Activated naive CD4-positive, alpha-beta T cell treated with Interleukin-2 at 50 U/mL for 16 hours (primary cell): ENCODE measurements around the gene CXCL12.

ENCODE experiments used
- DNase-seq: peaks from one replicate; pipeline ENCODE4 v3.0.0-alpha.2; 2020

The CXCL12 gene

GRCh38 chr10:44383749-44384600 lies 922 bp downstream of the CXCL12 start:
- no peak for DNase-seq

- DNase-seq = no peak
Measured at GRCh38 chr10:44382981-44383748, 1.7 kb downstream of the CXCL12 start.

DNA sequence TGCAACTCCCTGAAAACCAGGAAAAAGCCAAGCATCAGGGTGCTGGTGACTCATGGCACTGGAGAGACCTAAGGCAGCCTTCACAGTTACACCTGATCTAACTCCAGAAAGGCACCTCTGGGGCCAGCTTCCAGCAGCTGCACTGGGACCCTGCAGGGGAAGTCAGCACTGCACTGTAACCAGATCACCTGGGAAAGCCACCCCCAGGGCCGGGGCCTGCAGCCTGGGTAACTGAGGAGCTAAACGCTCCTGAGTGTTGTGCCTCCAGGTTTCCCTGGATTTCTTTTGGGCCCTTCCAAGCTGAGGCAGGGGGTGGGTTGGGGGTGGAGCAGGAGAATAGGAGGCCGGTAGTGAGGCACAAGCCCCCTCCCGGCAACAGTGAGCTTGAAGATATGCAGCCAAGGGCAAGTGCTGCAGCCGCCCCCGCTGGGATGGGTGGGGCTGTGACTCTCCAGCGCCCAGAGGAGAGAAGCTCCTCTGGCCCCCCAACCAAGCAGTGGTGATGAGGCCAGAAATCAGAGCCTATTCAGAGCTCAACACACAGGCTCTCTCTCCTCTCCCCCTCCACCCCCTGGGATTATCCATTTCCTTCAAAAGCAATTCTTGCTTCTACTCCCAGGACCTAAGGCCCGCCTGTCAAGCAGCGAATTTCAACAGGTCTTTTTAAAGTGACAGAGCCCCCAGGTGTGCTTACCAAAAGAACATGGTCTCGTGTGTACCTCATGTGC lies 2.6 kb downstream of the CXCL12 start:
- DNase-seq = no peak

- no peak for DNase-seq
Measured at GRCh38 chr10:44380829-44381600, 3.9 kb downstream of the CXCL12 start.

DNA sequence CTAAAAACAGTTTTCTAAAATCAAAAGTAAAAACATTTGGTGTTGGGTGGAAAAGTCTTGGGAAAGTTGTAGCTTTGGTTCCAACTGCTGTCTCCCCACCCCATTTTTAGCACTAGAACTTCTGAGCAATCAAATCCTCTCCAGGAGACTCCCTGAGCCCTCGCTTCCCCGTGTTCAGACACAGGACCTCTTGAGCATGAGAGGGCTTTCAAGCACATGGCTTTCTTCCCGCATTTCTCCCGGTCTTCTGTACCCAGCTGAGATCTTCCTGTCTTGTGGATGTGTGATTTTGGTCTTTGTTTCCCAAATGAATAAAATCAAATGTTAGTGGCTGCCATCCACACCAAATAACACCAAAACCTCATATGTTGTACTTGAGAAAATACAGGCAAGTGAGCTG lies 5.0 kb downstream of the CXCL12 start:
- no peak for DNase-seq

- no peak for DNase-seq
Measured at GRCh38 chr10:44378626-44379025, 6.3 kb downstream of the CXCL12 start.

DNA sequence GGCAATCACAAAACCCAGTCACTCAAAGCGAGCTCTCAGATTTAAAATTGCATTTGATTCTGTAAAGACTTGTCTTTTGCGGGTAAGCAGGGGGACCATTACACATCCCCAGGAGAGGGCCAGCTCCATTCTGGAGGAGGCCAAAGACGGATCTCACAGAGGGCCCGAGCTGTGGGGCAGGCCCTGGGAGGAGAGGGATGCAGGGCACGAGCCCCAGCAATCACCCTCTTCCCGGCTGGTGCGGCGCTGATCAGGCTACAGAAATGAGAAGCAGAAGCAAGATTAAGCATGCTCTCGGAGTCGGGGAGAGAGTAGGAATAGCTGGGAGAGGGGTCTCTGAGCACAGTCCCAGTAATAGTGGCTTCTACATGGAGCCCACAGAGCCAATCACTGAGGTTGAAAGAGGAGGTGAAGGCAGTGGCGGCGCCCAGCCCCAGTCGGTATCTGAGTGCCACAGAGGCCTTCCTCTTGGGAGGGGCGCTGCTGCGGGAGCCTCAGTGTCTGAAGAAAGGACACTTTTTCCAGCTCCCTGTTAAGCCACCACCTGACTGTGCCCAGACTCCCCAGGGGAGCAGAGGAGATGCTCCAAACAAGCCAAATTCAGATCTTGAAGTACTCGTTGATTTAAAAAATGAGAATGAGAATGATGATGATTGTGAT lies 7.1 kb downstream of the CXCL12 start:
- no peak for DNase-seq

GRCh38 chr10:44376472-44377099 lies 8.3 kb downstream of the CXCL12 start:
- no peak for DNase-seq

DNA sequence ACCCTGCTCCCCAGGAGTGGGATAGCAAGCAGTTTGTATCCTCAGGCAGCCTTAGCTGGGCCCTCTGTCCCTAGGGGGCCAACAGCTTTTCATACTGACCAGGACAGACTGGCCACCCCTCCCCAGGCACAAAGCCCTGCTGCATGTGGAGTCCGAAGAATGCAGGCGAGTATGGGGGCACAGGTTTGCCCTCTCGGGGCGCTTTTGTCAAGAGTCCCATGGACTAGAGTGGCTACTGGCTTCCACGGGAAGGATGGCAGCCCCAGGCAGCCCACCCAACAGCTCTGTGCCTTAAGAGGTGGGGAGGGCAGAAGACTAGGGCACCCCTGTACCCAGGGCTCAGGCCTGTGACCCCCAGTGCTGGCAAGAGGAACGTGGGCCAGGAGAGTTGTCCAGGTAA lies 10.7 kb downstream of the CXCL12 start:
- DNase-seq = no peak

DNA sequence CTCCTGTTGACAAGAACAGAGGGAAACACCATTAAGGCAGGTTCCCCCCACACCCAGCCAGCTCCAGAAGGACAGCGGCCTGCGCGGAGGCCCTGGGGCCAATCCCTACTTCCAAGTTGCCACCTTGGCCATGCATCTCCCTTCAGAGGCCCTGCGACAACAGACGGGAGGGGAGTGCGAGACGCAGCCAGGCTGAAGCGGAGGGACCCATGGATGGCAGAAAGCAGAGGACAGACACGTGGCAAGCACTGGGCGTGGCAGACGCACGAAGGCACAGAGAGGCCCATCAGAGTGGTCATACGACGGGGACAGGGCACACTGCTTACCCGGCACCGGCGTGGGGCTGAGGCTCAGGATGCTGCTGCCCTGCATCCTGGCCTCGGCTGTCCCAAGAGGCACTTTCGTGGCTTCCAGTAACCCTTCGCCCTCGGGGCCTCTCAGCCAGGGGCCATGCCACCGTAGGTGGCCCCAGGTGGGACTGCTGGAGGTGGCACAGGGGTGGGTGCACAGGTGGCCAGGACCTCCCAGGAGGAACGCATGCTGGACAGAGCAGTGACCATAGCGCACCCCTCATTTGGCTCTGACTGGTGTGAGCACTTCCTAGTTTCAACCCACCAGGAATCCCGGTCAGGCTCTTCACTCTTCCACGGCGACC lies 11.4 kb downstream of the CXCL12 start:
- DNase-seq = no peak

- DNase-seq = no peak
Measured at GRCh38 chr10:44372181-44372580, 12.7 kb downstream of the CXCL12 start.

- DNase-seq = no peak
Measured at GRCh38 chr10:44370731-44371248, 14.1 kb downstream of the CXCL12 start.

DNA sequence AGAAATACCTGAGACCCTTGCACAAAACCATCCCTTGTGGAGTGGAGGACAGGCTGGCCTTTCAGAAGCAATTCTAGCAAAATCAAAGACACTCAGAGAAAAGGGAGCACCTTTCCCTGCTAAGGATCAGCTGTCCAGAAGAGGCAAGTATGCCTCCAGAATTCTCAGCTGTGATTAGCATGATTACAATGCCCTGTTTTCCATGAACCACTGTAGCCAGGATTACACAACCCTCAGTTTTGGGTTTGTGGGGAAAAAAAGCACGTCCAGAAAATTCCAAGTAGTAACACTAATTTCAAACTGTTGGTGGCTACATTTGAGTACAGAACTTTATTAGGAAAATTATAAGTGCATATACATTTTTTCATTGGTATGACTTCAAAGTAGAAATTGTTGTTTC lies 15.0 kb downstream of the CXCL12 start:
- DNase-seq = no peak

GRCh38 chr10:44369296-44369695 lies 15.6 kb downstream of the CXCL12 start:
- DNase-seq = no peak

DNA sequence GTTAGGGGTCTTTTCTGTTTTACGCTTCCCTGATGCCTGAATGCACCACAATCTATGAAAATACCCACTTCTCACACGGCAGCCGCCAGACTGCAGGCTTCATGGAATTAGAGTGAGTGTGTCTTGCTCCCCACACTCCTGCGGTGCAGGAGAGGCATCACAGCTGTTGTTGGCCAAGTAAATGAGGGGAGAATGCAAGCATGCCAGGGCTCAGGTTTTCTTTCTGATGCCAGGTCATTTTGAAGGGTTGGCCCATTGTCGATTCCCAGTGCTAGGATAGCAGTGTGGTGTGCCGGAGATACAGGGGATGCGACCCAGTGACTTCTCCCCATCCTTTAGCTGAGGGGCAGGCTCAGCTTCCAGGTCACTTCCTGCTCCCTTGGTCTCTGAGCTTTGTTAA lies 16.3 kb downstream of the CXCL12 start:
- DNase-seq = no peak

DNA sequence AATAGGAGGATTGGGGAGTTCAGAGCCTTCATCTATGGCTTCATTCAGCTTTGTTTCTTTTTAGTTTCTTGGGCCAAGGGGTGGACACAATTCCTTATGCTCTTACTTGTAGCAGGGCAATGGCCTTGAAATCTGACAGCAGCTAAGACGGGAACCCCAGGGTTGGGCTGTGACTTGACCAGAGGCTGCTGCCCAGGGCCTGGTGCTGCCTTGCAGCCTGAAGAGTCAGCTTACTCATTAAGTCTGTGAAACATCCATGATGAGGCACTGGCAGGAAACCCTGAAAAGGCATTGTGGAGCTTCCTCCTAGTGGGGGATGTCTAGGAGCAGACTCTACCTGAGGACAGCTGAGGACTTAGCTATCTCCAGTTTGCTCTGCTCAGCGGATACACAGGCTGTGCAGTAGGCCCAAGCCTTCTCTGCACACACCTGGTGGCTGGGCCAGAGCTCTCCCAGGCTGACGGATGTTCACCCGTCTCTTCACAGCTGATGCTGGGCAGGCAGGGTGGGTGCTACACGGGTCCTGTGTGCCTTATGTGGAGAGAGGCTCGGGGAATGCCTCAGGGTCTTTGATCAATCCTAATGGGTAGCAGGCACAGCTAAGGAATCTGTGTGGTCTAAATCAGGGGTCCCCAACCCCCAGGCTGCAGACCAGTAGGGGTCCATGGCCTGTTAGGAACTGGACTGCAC lies 17.8 kb downstream of the CXCL12 start:
- DNase-seq = no peak

- DNase-seq = no peak
Measured at GRCh38 chr10:44364566-44364965, 20.3 kb downstream of the CXCL12 start.

DNA sequence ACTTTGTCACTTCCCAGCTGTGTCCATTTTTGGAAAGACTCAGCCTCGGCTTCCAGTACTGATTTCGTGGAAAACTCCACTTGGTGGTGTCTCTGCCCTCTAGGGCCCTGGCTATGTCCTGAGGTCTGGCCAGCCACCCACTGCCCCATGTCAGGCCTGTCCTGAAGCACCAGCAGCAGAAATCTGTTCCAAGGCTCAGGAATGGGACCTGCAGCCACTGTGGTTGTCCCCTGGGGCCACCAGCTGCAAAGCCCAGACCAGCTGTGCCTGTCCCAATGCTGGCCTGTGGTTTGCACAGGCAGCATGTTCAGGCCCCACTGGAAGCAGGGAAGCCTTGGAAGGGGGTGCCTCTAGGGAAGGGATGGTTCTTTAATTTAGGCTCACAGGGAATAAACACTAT lies 21.2 kb downstream of the CXCL12 start:
- DNase-seq = no peak

DNA sequence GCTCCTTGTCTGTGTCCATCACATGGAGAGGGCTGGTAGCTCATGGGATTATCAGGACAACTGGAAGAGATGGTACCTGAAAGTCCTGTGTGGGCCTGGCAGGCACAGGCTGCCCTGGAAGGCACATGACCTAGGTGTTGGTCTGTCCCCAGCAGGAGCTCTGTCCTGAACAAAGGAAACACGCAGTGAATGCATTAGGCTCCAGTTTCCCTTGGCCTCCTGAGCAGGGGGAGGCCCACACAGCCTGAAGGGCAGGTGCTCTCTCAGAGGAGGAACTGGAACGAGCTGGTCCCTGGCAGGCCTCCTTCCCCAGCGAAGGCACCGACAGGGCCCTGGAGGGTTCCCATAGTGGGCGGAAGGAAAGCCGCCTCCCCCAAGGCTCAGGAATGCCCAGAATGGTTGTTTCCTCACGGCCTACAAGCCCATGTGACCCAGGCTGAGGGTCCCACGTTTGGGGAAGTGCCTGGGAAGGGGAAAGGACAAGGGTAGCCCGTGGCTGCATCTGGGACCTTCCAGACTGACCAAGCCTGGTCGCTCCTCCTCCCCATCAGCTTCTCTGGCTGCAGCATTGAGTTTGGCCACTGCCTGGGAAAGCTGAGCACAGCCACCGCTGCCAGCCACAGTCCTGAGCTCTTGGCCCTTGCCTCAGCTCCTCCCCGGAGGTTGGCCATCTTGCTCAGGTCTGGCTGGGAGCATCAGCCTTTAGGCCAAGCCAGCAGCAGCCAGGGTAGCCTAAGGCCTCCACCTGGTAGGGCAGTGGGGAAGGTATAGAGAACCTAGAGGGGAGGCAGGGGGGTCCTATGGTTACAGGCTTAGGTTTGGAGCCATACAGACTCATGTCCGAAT lies 21.8 kb downstream of the CXCL12 start:
- DNase-seq = no peak
